HEK293 (cell line): ENCODE results near the gene NUP88.
A peak's percentile ranks its signal among the peaks of the same experiment; 100 is the strongest.

Source experiments
- CTCF ChIA-PET: fragments of 350-600 bp; formaldehyde crosslinking; extraction: SDS; loops from one replicate; lab custom pipeline; 2021; ENCODE audit warnings: antibody characterized with exemption; lab: Yijun Ruan, JAX
- POLR2A ChIA-PET: fragments of 300-600 bp; formaldehyde crosslinking; extraction: SDS; loops from one replicate; lab custom pipeline; 2020; ENCODE audit warnings: antibody characterized with exemption, inconsistent platforms; lab: Yijun Ruan, JAX
- H3K27ac ChIP-seq: fragments of 200-500 bp; sonication (Bioruptor generic); 2 replicates; pipeline ENCODE4 v1.5.1; 2014; ENCODE audit warnings: low read depth, low read length, control low read depth, inconsistent platforms; ENCODE audit errors: extremely low read depth
- H3K36me3 ChIP-seq, 2 experiments: fragments of 200-500 bp in 1 of 2; sonication (Bioruptor generic) in 1 of 2; 1 replicate in 1 of 2; 2 replicates in 1 of 2; pipeline ENCODE4 v1.5.1; 2014 to 2017; ENCODE audit warnings: inconsistent platforms in 2 of 2, low read length in 2 of 2; ENCODE audit not compliant: control insufficient read depth in 2 of 2, insufficient read depth in 1 of 2
- H3K4me1 ChIP-seq: fragments of 200-500 bp; sonication (Bioruptor generic); 2 replicates; pipeline ENCODE4 v1.5.1; 2014; ENCODE audit warnings: mild to moderate bottlenecking, low read length, inconsistent platforms; ENCODE audit not compliant: control insufficient read depth, insufficient read depth
- H3K4me3 ChIP-seq: 2 replicates; pipeline ENCODE4 v1.5.1; 2011; ENCODE audit warnings: low read depth, mild to moderate bottlenecking, control low read depth, low read length, moderate library complexity
- H3K9me3 ChIP-seq: fragments of 200-500 bp; sonication (Bioruptor generic); 2 replicates; pipeline ENCODE4 v1.5.1; 2014; ENCODE audit warnings: low read depth, low read length, inconsistent platforms; ENCODE audit not compliant: control insufficient read depth, insufficient read depth
- AEBP2 ChIP-seq: fragments of 450-650 bp; formaldehyde crosslinking; IDR thresholded peaks from 2 replicates; pipeline ENCODE4 v1.5.1; 2016; ENCODE audit warnings: missing biosample characterization, missing genetic modification characterization, borderline replicate concordance
- FEZF1 ChIP-seq: fragments of 450-650 bp; formaldehyde crosslinking; IDR thresholded peaks from 2 replicates; pipeline ENCODE4 v1.5.1; 2016; ENCODE audit warnings: missing biosample characterization, missing genetic modification characterization
- INSM2 ChIP-seq: fragments of 450-650 bp; formaldehyde crosslinking; IDR thresholded peaks from 2 replicates; pipeline ENCODE4 v1.5.1; 2016; ENCODE audit warnings: missing biosample characterization, missing genetic modification characterization
- SP7 ChIP-seq: fragments of 450-650 bp; formaldehyde crosslinking; IDR thresholded peaks from 2 replicates; pipeline ENCODE4 v1.5.1; 2016; ENCODE audit warnings: missing biosample characterization, missing genetic modification characterization
- YY2 ChIP-seq: fragments of 450-650 bp; formaldehyde crosslinking; IDR thresholded peaks from 2 replicates; pipeline ENCODE4 v1.5.1; 2016; ENCODE audit warnings: missing biosample characterization, missing genetic modification characterization
- ZBTB48 ChIP-seq: fragments of 450-650 bp; formaldehyde crosslinking; IDR thresholded peaks from 2 replicates; pipeline ENCODE4 v1.5.1; 2016; ENCODE audit warnings: missing biosample characterization, missing genetic modification characterization
- ZBTB8A ChIP-seq: fragments of 450-650 bp; formaldehyde crosslinking; IDR thresholded peaks from 2 replicates; pipeline ENCODE4 v1.5.1; 2016; ENCODE audit warnings: missing biosample characterization, missing genetic modification characterization
- ZFP37 ChIP-seq: fragments of 450-650 bp; formaldehyde crosslinking; IDR thresholded peaks from 2 replicates; pipeline ENCODE4 v1.5.1; 2016; ENCODE audit warnings: missing biosample characterization, missing genetic modification characterization
- ZNF121 ChIP-seq: fragments of 450-650 bp; formaldehyde crosslinking; IDR thresholded peaks from 2 replicates; pipeline ENCODE4 v1.5.1; 2016; ENCODE audit warnings: missing biosample characterization, missing genetic modification characterization
- ZNF157 ChIP-seq: fragments of 450-650 bp; formaldehyde crosslinking; IDR thresholded peaks from 2 replicates; pipeline ENCODE4 v1.5.1; 2016; ENCODE audit warnings: missing biosample characterization, missing genetic modification characterization
- ZNF214 ChIP-seq: fragments of 450-650 bp; formaldehyde crosslinking; IDR thresholded peaks from 2 replicates; pipeline ENCODE4 v1.5.1; 2017; ENCODE audit warnings: missing biosample characterization, mild to moderate bottlenecking, missing genetic modification characterization, borderline replicate concordance
- ZNF24 ChIP-seq: fragments of 450-650 bp; formaldehyde crosslinking; IDR thresholded peaks from 2 replicates; pipeline ENCODE4 v1.5.1; 2016; ENCODE audit warnings: missing biosample characterization, missing genetic modification characterization
- ZNF335 ChIP-seq: fragments of 450-650 bp; formaldehyde crosslinking; conservative IDR thresholded peaks from 2 replicates; pipeline ENCODE4 v1.5.1; 2016; ENCODE audit warnings: missing biosample characterization, missing genetic modification characterization
- ZNF513 ChIP-seq: fragments of 450-650 bp; IDR thresholded peaks from 2 replicates; pipeline ENCODE4 v1.5.1; 2018; ENCODE audit warnings: missing biosample characterization, missing genetic modification characterization
- ZNF610 ChIP-seq: fragments of 450-650 bp; formaldehyde crosslinking; IDR thresholded peaks from 2 replicates; pipeline ENCODE4 v1.5.1; 2016; ENCODE audit warnings: missing biosample characterization, missing genetic modification characterization, borderline replicate concordance
- ZNF664 ChIP-seq: fragments of 450-650 bp; formaldehyde crosslinking; IDR thresholded peaks from 2 replicates; pipeline ENCODE4 v1.5.1; 2016; ENCODE audit warnings: missing biosample characterization, missing genetic modification characterization
- ZNF701 ChIP-seq: fragments of 450-650 bp; formaldehyde crosslinking; IDR thresholded peaks from 2 replicates; pipeline ENCODE4 v1.5.1; 2016; ENCODE audit warnings: missing biosample characterization, missing genetic modification characterization
- TF ChIP-seq, protein P1 (sequence below): fragments of 450-650 bp; formaldehyde crosslinking; IDR thresholded peaks from 2 replicates; pipeline ENCODE4 v1.5.1; 2016; ENCODE audit warnings: missing biosample characterization, missing genetic modification characterization
- TF ChIP-seq, protein P2 (sequence below): fragments of 450-650 bp; IDR thresholded peaks from 2 replicates; pipeline ENCODE4 v1.5.1; 2018; ENCODE audit warnings: missing biosample characterization, mild to moderate bottlenecking, missing genetic modification characterization
- TF ChIP-seq, protein P3 (sequence below): fragments of 450-650 bp; formaldehyde crosslinking; IDR thresholded peaks from 2 replicates; pipeline ENCODE4 v1.5.1; 2016; ENCODE audit warnings: missing biosample characterization, missing genetic modification characterization
- TF ChIP-seq, protein P4 (sequence below): fragments of 450-650 bp; formaldehyde crosslinking; IDR thresholded peaks from 2 replicates; pipeline ENCODE4 v1.5.1; 2016; ENCODE audit warnings: missing biosample characterization, missing genetic modification characterization
- TF ChIP-seq, protein P5 (sequence below): fragments of 450-650 bp; formaldehyde crosslinking; IDR thresholded peaks from 2 replicates; pipeline ENCODE4 v1.5.1; 2016; ENCODE audit warnings: missing biosample characterization, missing genetic modification characterization

Gene NUP88

GRCh38 chr17:5413682-5414081 is 5.8 kb downstream of the NUP88 start (continued):
- TF ChIP-seq YY2 (tag by site-specific recombination) (no peak), ZNF214 (no peak), AEBP2 (tag by site-specific recombination) (no peak), ZFP37 (peak; percentile 52; the same call in 1 of the 2 replicates), ZNF610 (tag by site-specific recombination) (no peak), ZNF335 (tag by site-specific recombination) (peak; percentile 26; the same call in 1 of the 2 replicates), ZNF157 (tag by site-specific recombination) (no peak), ZNF513 (tag by site-specific recombination) (no peak), ZNF664 (tag by site-specific recombination) (no peak; the same call in 1 of the 2 replicates), SP7 (tag by site-specific recombination) (peak; percentile 91), ZNF24 (tag by site-specific recombination) (peak; percentile 79), INSM2 (tag by site-specific recombination) (peak; percentile 85), ZBTB48 (tag by site-specific recombination) (no peak), FEZF1 (no peak)
- TF ChIP-seq, protein P1, sequence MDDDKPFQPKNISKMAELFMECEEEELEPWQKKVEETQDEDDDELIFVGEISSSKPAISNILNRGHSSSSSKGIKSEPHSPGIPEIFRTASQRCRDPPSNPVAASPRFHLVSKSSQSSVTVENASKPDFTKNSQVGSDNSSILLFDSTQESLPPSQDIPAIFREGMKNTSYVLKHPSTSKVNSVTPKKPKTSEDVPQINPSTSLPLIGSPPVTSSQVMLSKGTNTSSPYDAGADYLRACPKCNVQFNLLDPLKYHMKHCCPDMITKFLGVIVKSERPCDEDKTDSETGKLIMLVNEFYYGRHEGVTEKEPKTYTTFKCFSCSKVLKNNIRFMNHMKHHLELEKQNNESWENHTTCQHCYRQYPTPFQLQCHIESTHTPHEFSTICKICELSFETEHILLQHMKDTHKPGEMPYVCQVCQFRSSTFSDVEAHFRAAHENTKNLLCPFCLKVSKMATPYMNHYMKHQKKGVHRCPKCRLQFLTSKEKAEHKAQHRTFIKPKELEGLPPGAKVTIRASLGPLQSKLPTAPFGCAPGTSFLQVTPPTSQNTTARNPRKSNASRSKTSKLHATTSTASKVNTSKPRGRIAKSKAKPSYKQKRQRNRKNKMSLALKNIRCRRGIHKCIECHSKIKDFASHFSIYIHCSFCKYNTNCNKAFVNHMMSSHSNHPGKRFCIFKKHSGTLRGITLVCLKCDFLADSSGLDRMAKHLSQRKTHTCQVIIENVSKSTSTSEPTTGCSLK (tag by site-specific recombination), result no peak
- TF ChIP-seq, protein P2, sequence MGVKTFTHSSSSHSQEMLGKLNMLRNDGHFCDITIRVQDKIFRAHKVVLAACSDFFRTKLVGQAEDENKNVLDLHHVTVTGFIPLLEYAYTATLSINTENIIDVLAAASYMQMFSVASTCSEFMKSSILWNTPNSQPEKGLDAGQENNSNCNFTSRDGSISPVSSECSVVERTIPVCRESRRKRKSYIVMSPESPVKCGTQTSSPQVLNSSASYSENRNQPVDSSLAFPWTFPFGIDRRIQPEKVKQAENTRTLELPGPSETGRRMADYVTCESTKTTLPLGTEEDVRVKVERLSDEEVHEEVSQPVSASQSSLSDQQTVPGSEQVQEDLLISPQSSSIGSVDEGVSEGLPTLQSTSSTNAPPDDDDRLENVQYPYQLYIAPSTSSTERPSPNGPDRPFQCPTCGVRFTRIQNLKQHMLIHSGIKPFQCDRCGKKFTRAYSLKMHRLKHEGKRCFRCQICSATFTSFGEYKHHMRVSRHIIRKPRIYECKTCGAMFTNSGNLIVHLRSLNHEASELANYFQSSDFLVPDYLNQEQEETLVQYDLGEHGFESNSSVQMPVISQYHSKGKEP (tag by site-specific recombination), result no peak
- TF ChIP-seq, all 188 proteins: peak for 39

GRCh38 chr17:5410594-5411272 is 8.7 kb downstream of the NUP88 start:
- no peak overlapping the region for H3K4me3 ChIP-seq
- H3K27ac ChIP-seq, result no peak overlapping the region
- no peaks in the 10 kb centered on the region for H3K9me3 ChIP-seq
- POLR2A ChIA-PET, result no interaction called here
- H3K36me3 ChIP-seq, result peaks cover 88 to 92% of the 10 kb centered on the region in 2 experiments
- no peaks in the 10 kb centered on the region for H3K4me1 ChIP-seq
- CTCF ChIA-PET, result no interaction called here
- TF ChIP-seq ZNF701 (tag by site-specific recombination) (no peak), ZNF157 (tag by site-specific recombination) (no peak), ZNF121 (tag by site-specific recombination) (no peak), ZBTB8A (tag by site-specific recombination) (no peak)
- TF ChIP-seq, protein P3, sequence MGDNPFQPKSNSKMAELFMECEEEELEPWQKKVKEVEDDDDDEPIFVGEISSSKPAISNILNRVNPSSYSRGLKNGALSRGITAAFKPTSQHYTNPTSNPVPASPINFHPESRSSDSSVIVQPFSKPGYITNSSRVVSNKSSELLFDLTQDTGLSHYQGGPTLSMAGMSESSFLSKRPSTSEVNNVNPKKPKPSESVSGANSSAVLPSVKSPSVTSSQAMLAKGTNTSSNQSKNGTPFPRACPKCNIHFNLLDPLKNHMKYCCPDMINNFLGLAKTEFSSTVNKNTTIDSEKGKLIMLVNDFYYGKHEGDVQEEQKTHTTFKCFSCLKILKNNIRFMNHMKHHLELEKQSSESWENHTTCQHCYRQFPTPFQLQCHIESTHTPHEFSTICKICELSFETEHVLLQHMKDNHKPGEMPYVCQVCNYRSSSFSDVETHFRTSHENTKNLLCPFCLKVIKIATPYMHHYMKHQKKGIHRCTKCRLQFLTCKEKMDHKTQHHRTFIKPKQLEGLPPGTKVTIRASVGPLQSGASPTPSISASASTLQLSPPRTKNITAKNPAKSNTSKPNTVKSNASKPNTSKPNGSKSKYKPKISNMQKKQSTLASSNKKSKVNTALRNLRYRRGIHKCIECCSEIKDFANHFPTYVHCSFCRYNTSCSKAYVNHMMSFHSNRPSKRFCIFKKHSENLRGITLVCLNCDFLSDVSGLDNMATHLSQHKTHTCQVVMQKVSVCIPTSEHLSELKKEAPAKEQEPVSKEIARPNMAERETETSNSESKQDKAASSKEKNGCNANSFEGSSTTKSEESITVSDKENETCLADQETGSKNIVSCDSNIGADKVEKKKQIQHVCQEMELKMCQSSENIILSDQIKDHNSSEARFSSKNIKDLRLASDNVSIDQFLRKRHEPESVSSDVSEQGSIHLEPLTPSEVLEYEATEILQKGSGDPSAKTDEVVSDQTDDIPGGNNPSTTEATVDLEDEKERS (tag by site-specific recombination), result no peak
- TF ChIP-seq, protein P4, sequence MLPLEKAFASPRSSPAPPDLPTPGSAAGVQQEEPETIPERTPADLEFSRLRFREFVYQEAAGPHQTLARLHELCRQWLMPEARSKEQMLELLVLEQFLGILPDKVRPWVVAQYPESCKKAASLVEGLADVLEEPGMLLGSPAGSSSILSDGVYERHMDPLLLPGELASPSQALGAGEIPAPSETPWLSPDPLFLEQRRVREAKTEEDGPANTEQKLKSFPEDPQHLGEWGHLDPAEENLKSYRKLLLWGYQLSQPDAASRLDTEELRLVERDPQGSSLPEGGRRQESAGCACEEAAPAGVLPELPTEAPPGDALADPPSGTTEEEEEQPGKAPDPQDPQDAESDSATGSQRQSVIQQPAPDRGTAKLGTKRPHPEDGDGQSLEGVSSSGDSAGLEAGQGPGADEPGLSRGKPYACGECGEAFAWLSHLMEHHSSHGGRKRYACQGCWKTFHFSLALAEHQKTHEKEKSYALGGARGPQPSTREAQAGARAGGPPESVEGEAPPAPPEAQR (tag by site-specific recombination), result no peak
- TF ChIP-seq, protein P5, sequence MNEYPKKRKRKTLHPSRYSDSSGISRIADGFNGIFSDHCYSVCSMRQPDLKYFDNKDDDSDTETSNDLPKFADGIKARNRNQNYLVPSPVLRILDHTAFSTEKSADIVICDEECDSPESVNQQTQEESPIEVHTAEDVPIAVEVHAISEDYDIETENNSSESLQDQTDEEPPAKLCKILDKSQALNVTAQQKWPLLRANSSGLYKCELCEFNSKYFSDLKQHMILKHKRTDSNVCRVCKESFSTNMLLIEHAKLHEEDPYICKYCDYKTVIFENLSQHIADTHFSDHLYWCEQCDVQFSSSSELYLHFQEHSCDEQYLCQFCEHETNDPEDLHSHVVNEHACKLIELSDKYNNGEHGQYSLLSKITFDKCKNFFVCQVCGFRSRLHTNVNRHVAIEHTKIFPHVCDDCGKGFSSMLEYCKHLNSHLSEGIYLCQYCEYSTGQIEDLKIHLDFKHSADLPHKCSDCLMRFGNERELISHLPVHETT, result no peak
